Measurements from ENCODE around the gene FXYD3.
A peak's percentile ranks its signal among the peaks of the same experiment; 100 is the strongest.

FXYD3 gene
- long read RNA-seq: 0 reads

GRCh38 chr19:35115177-35115951 is at the start of gene FXYD3:
Gene FXYD3 (plus strand): TSS chr19:35115823. CDS start chr19:35119377, 3,554 bp downstream.
- H3K27me3 ChIP-seq (ENCODE audit: insufficient read depth, poor library complexity, severe bottlenecking): no peaks in the 10 kb centered on the region
- no peak for DNase-seq (ENCODE audit: low read depth in 1 of 2, low spot score in 1 of 2)
- TF ChIP-seq GABPA (IDR thresholded peaks at IDR 0.05; ENCODE audit: low read depth): no peak
- no peak within 1 kb of the TSS for H3K27ac ChIP-seq (replicated peaks)
- H3K4me3 ChIP-seq (replicated peaks; ENCODE audit: insufficient read depth, low read length): no peak within 1 kb of the TSS

DNA sequence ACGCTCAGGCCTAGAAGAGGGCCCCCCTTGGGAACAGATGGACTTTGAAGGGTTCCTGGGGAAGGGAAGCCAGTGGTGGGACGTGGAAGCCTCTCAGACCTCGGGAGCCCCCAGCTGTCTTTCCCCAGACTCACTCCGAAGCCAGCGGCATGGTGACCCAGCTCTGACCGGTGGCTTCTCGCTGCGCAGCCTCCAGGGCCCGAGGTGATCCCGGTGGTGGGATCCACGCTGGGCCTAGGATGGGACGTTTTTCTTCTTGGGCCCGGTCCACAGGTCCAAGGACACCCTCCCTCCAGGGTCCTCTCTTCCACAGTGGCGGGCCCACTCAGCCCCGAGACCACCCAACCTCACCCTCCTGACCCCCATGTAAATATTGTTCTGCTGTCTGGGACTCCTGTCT is 49.5 kb upstream of the FXYD3 start:
- Histone ChIP-seq H3K27ac (replicated peaks) (no peak overlapping the region), H3K27me3 (ENCODE audit: insufficient read depth, poor library complexity, severe bottlenecking) (no peaks in the 10 kb centered on the region), H3K4me3 (replicated peaks; ENCODE audit: insufficient read depth, low read length) (no peak overlapping the region)
- no peak for DNase-seq (ENCODE audit: low read depth in 1 of 2, low spot score in 1 of 2)
- TF ChIP-seq GABPA (IDR thresholded peaks at IDR 0.05; ENCODE audit: low read depth) (no peak), CTCF (IDR thresholded peaks at IDR 0.05; ENCODE audit: insufficient read depth, low read length) (no peak), REST (IDR thresholded peaks at IDR 0.05; ENCODE audit: insufficient replicate concordance, low read depth) (no peak), SPI1 (IDR thresholded peaks at IDR 0.05; ENCODE audit: borderline replicate concordance, low read depth) (no peak), POLR2AphosphoS5 (IDR thresholded peaks at IDR 0.05; ENCODE audit: low read depth) (no peak)

- H3K27ac ChIP-seq (replicated peaks): no peak overlapping the region
- no peaks in the 10 kb centered on the region for H3K27me3 ChIP-seq (ENCODE audit: insufficient read depth, poor library complexity, severe bottlenecking)
- DNase-seq (ENCODE audit: low read depth in 1 of 2, low spot score in 1 of 2): peak; percentile 49 to 80
- H3K4me3 ChIP-seq (replicated peaks; ENCODE audit: insufficient read depth, low read length): no peak overlapping the region
- no peak for TF ChIP-seq GABPA (IDR thresholded peaks at IDR 0.05; ENCODE audit: low read depth)
- TF ChIP-seq CTCF (IDR thresholded peaks at IDR 0.05; ENCODE audit: insufficient read depth, low read length): peak; percentile 68
Observed at GRCh38 chr19:35066691-35067563, 48.7 kb upstream of the FXYD3 start.

DNA sequence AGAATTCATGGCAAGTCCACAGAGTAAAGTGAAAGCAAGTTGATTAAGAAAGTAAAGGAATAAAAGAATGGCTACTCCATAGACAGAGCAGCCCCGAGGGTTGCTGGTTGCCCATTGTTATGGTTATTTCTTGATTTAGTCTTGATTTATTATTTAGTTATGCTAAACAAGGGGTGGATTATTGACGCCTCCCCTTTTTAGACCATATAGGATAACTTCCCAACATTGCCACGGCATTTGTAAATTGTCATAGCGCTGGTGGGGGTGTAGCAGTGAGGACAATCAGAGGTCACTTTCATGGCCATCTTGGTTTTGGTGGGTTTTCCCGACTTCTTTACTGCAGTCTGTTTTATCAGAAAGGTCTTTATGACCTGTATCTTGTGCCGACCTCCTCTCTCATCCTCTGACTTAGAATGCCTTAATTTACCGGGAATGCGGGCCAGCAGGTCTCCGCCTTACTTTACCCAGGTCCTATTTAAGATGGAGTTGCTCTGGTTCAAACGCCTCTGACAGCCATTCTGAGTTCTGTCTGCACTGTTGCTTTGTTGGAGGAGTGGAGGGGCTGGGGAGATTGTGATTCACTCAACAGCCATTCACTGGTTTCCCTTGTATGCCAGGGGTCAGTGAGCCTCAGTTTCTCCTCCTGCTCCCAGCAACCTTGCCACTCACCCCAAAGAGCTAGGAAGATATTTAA is 46.5 kb upstream of the FXYD3 start:
- no peak for TF ChIP-seq GABPA (IDR thresholded peaks at IDR 0.05; ENCODE audit: low read depth)
- TF ChIP-seq SPI1 (IDR thresholded peaks at IDR 0.05; ENCODE audit: borderline replicate concordance, low read depth): no peak
- no peak for TF ChIP-seq CTCF (IDR thresholded peaks at IDR 0.05; ENCODE audit: insufficient read depth, low read length)
- TF ChIP-seq POLR2AphosphoS5 (IDR thresholded peaks at IDR 0.05; ENCODE audit: low read depth): no peak
- TF ChIP-seq REST (IDR thresholded peaks at IDR 0.05; ENCODE audit: insufficient replicate concordance, low read depth): no peak
- H3K27me3 ChIP-seq (ENCODE audit: insufficient read depth, poor library complexity, severe bottlenecking): no peaks in the 10 kb centered on the region
- no peak for DNase-seq (ENCODE audit: low read depth in 1 of 2, low spot score in 1 of 2)
- H3K27ac ChIP-seq (replicated peaks): no peak overlapping the region
- no peak overlapping the region for H3K4me3 ChIP-seq (replicated peaks; ENCODE audit: insufficient read depth, low read length)

Measured in HL-60 (cell line).